DOHH2 (cell line): ENCODE data around the gene MCTS1.

Experiments used
- CTCF ChIP-seq: fragments of 200-600 bp; sonication (generic); IDR thresholded peaks from one replicate; pipeline ENCODE4 v1.5.1; 2014; ENCODE audit warnings: antibody characterized with exemption, mild to moderate bottlenecking, low read depth, low read length; ENCODE audit not compliant: poor library complexity, severe bottlenecking
- EZH2phosphoT487 ChIP-seq: fragments of 200-600 bp; sonication (generic); IDR thresholded peaks from 2 replicates; pipeline ENCODE4 v1.6.1; 2017; ENCODE audit warnings: borderline replicate concordance, mild to moderate bottlenecking, antibody characterized with exemption, low read length, moderate library complexity, mixed read lengths

- TF ChIP-seq CTCF (no peak), EZH2phosphoT487 (no peak)
Measured at GRCh38 chrX:120638619-120639018, 34.7 kb downstream of the MCTS1 start.
